Stimulated activated CD4-positive, alpha-beta T cell treated with anti-CD3 and anti-CD28 coated beads, Interleukin-2, amount 100 ng/mL, for 48 hours (primary cell): ENCODE results near the gene CDCP2.

Experiments
- DNase-seq, 2 donors: peaks; one replicate each; pipeline ENCODE4 v3.0.0-alpha.2; 2020

Gene CDCP2

DNA sequence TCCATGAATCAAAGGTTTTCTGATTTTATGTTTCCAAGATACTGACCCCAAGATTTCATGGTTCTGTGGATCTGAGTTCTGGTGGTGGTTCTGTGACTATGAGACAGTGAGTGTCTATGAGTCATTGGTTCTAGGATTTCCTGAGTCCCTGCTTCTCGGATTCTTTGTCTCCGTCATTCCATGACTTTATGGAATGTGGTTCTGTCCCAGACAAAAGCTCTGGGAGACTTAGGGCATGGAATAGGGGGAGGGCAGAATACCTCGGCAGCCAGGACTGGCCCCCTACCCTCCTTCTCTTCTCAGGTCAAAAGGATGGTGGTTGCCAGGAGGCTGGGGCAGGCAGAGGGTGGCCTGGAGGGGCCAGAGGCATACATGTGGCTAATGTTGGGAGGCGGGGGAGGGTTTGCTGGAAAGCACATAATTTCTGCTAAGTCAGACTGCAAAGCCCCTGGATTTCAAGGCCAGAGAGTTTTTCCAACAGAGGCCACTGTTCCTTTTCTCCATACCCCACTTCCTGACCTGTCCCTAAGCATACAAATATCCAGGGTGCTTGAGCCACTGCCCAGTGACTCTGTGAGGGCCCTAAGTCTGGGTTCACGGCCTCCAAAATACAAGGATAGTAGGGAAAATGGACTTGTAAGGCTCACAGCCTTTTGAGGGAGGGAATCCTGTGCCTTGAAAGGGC, 17.2 kb downstream of the CDCP2 start:
- no peak for DNase-seq

DNA sequence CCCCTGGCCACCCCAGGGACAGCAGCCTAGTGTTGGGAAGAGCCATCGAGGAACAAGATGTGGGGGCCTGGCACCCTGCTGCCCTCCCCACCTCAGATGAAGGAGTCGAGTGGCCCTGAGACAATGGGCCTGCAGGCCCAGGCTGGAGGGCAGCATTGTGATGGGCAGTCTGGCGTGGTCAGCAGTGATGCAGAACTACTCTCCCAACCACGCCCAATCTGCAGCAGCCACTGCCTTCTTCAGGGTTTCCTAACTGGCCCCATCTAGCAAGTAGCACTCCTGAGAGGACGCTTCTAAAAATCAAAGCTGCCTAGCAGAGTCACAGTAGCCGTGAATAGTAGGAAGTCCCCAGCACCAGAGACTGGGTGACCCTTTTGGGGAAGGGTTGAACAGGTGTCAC, 18.5 kb downstream of the CDCP2 start:
- no peak for DNase-seq

DNA sequence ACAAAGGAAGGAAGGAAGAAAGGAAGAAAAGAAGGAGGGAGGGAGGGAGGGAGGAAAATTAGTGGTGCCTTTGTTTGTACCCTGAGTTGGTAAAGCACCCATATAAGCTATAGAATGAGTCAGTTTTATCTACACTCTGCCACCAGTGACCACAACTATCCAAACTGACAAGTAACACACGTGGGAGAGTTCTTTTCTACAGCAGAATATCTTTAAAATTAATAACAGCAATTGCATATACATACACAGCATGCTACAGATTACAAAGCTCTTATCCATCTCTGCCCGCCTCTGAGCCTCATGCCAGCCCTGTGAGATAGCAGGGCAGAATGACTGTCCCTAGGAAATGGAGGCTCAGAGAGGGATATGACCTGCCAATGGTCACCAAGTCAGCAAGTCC, 20.3 kb downstream of the CDCP2 start:
- DNase-seq = no peak

DNA sequence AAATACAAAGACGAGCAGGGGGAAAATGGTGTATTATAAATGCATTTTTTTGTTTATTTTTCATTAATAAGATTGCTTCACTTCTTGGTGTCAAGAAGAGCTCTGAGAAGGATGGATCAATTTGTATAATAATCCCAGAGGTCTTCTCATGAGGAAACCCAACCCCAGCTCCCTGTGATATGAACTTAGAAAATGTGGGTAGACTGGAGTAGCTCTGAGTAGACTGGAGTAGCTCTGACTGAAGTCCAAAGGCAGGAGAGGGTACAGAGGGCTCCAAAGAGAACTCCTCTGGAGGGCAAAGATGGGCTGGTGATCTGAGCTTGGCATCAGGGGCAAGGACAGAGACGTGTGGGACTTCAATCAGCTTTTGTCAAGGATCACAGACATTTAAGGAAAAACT, 21.4 kb downstream of the CDCP2 start:
- DNase-seq = no peak

- no peak for DNase-seq
Observed at GRCh38 chr1:54129858-54130257, 22.9 kb downstream of the CDCP2 start.

GRCh38 chr1:54127594-54128300, 25.1 kb downstream of the CDCP2 start:
- no peak for DNase-seq

DNA sequence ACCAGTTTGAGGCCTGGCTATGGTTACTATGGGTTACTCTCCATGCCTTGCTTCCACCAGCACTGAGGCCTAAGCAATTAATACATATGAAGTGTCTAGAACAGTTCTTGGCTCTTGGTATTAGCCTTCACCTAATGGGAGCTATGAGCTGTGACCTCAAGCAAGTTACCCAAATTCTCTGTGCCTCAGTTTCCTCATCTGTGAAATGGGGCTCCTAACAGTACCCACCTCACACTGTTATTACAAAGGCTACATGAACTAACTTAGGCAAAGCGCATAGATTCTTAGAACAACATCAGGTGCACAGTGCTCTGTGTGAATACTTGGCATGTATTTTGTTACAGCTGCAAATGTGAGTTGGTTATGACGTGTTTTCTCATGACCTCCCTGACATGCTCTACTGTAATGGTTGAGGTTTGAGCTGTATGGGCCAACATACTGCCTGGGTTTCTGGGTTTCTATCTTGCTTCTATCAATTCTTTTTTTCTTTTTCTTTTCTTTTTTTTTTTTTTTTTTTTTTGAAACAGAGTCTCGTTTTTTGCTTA, 26.5 kb downstream of the CDCP2 start:
- no peak for DNase-seq

- no peak for DNase-seq
Observed at GRCh38 chr1:54125386-54126070, 27.3 kb downstream of the CDCP2 start.

DNA sequence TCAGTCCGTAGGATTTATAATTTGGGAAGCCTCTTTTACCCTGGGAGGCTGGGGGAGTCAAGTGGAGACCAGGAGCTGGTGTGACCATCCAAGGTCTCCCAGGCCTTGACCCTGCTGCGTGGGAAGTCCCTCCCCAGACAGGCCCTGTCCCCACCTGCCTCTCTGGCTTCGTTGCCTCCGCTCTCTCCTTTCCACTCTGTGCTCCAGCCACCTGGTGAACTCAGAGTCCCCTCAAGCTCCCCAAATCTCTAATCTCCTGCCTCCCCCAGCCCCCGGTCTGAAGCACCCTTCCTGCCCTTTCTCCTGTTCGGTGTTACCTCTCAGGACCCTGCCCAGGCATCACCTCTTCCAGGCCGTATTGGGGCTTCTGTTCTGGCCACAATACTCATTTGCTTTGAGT, 27.9 kb downstream of the CDCP2 start:
- DNase-seq = no peak

- DNase-seq = no peak
Observed at GRCh38 chr1:54124472-54124871, 28.3 kb downstream of the CDCP2 start.

DNA sequence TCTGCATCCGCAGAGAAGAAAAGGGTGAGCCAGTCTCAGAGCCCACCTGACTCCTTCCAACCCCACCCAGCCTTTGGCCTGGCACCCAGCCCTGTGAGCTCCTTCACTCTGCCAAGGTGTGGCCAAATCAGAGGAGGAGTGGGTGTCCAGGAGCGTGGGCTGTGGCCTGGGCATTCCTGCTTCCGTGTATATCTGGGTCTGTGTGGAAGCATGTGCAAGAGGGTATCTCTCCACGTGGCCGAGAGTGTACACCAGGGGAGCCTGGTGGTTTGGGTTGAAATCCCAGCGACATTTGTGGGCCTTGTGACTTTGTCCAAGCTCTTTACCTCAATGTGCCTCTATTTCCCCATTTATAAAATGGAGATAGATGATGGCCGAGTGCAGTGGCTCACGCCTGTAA, 29.8 kb downstream of the CDCP2 start:
- DNase-seq = no peak

GRCh38 chr1:54122135-54122751, 30.6 kb downstream of the CDCP2 start:
- no peak for DNase-seq

- peak; percentile 58 to 65 for DNase-seq
Observed at GRCh38 chr1:54121482-54122134, 31.2 kb downstream of the CDCP2 start.

GRCh38 chr1:54120698-54121481, 31.9 kb downstream of the CDCP2 start:
- no peak for DNase-seq

DNA sequence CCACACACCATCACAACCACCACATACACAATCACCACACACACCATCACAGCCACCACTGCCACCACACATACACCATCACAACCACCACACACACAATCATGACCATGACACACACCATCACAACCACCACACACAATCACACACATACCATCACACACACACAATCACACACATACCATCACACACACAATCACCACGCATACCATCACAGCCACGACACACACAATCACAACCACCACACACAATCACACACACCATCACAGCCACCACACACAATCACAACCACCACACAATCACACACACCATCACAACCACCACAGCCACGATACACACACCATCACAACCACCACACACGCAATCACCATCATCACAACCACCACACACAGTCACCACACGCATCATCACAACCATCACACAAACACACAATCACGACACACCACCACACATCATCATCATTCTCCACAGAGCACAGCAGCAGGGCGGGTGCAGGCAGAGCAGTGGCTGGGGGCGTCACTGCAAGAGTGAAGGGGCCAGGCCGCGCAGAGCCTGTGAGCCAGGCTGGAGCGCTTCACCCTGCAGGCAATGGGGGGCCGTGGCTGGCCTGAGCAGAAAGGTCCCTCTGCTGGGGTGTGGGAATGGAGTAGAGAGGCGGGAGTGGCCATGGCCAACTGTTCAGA, 32.6 kb downstream of the CDCP2 start:
- no peak for DNase-seq

GRCh38 chr1:54118704-54119103, 34.1 kb downstream of the CDCP2 start:
- no peak for DNase-seq

DNA sequence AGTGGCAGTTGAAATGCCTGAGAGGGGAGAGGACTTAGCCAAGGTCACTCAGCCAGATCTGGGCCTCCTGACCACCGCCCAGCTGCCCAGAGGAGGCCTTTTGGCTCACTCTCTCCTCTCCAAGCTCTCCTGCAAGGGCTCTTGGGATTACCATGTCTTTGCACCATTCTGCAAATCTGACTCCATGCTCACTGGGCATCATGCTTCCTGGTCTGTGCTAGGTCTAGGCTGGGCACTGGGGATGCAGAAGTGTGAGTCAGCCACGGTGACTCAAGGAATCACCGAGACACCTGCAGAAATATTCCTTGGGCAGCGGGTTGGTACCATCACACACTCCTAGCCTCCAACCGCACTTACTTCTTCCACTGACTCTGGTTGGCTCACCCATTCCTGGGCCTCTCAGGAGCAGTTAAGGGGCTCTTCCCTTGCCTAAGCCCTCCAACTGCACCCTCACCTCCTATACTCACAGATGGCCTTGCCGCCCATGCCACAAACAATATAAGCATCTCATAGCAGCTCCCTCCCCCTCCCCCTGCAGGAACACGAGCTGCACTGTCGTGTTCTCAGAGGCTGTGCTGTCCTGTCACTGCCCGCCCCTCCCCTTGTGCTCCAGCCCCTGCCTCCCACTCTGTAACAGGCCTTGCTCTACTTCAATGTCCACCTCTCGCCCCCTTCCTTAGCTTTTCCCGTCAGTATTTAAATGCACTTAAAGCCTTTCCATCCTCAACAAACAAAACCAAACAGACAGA, 34.8 kb downstream of the CDCP2 start:
- DNase-seq = no peak

DNA sequence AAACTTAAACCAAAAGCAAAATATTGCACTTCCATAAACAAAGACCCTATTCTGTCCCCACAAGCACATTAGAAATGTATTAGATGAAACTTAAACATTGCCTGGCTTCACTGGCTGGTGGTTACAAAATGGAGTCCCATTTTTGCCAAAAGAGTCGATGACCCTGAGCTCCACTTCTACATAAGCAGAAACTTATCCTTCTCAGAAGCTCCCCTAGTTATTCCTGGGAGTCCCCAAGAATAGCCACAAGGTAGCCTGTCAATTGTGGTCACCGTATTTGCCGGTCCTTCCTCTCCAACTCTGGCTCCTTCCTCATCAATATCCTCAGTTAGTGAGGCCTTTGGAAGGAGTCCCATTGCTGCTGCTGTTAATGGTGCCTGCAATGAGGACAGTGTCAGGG, 37.3 kb downstream of the CDCP2 start:
- DNase-seq = no peak

- no peak for DNase-seq
Observed at GRCh38 chr1:54114955-54115354, 37.8 kb downstream of the CDCP2 start.

DNA sequence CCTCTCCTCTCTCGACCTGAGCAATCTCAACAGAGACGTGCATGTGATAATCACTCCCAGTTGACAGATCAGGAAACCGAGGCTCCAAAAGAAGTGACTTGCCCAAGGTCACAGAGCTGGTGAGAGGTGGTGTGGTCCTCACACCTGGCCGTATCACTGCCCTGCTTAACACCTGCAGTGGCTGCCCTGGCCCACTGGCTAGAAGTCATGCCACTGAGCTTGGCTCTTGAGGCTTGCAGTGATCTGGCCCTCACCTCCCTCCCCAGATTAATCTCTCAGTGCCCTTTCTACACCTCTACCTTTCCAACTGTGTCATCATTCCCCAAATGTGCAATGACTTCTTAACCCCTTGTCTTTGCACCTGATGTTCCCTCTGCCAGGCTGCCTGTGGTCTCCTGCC, 38.8 kb downstream of the CDCP2 start:
- DNase-seq = no peak
